ENCODE data around the gene KATNA1. TPM values are rescaled to one million over a fixed set of nuclear protein-coding genes. Genes with fewer than 3 reads are reported as not detected.

The KATNA1 gene
- total RNA-seq, 4 donors from 2014 or later = 11.7 to 27.5 (median 15.6) TPM

- WGBS, 2 donors = 31 to 65% methylated on average over 4 of the region's 4 CpGs
- no peak for DNase-seq
- Histone ChIP-seq H3K4me3 (no peak overlapping the region), H3K9me3 (no peaks in the 10 kb centered on the region), H3K27ac (peak overlapping the region in 1 of 4 donors; percentile 33), H3K27me3 (no peaks in the 10 kb centered on the region), H3K4me1 (peaks cover 4 to 18% (median 6%) of the 10 kb centered on the region in 3 donors), H3K36me3 (peaks cover 0 to 41% (median 0%) of the 10 kb centered on the region in 3 donors)
- intact Hi-C loops (cut with DNase I) = no loop called here
- TF ChIP-seq POLR2A (IDR thresholded peaks at IDR 0.05) = no peak
- no peak for TF ChIP-seq CTCF (IDR thresholded peaks at IDR 0.05)
Measured at GRCh38 chr6:149614337-149614736, 34.2 kb downstream of the KATNA1 start.

GRCh38 chr6:149608381-149608982, 40.0 kb downstream of the KATNA1 start:
- intact Hi-C loops (cut with DNase I) = no loop called here
- Histone ChIP-seq H3K27ac (no peak overlapping the region), H3K27me3 (no peaks in the 10 kb centered on the region), H3K4me1 (peaks cover 0 to 16% (median 0%) of the 10 kb centered on the region in 3 donors), H3K4me3 (no peak overlapping the region), H3K9me3 (no peaks in the 10 kb centered on the region), H3K36me3 (peaks cover 0 to 17% (median 0%) of the 10 kb centered on the region in 3 donors)
- no peak for DNase-seq
- no peak for TF ChIP-seq POLR2A (IDR thresholded peaks at IDR 0.05)
- no peak for TF ChIP-seq CTCF (IDR thresholded peaks at IDR 0.05)
- 61 to 100% methylated on average over 1 to 5 of the region's 7 CpGs for WGBS, 2 donors

GRCh38 chr6:149600508-149600907, 48.0 kb downstream of the KATNA1 start:
- 92 to 100% methylated on average over 3 to 4 of the region's 4 CpGs for WGBS, 2 donors
- Histone ChIP-seq H3K4me1 (no peaks in the 10 kb centered on the region), H3K36me3 (peaks cover 0 to 86% (median 0%) of the 10 kb centered on the region in 3 donors), H3K27ac (no peak overlapping the region), H3K4me3 (no peak overlapping the region), H3K27me3 (no peaks in the 10 kb centered on the region), H3K9me3 (no peaks in the 10 kb centered on the region)
- TF ChIP-seq CTCF (IDR thresholded peaks at IDR 0.05) = no peak
- no peak for TF ChIP-seq POLR2A (IDR thresholded peaks at IDR 0.05)
- intact Hi-C loops (cut with DNase I) = no loop called here
- no peak for DNase-seq

GRCh38 chr6:149593408-149593807, 55.1 kb downstream of the KATNA1 start:
- Histone ChIP-seq H3K4me3 (no peak overlapping the region), H3K9me3 (no peaks in the 10 kb centered on the region), H3K36me3 (peaks cover 0 to 100% (median 16%) of the 10 kb centered on the region in 3 donors), H3K27me3 (no peaks in the 10 kb centered on the region), H3K4me1 (no peaks in the 10 kb centered on the region), H3K27ac (no peak overlapping the region)
- intact Hi-C loops (cut with DNase I) = no loop called here
- 96 to 100% methylated on average over 1 of the region's 1 CpG for WGBS, 2 donors
- TF ChIP-seq POLR2A (IDR thresholded peaks at IDR 0.05) (no peak), CTCF (IDR thresholded peaks at IDR 0.05) (no peak)
- DNase-seq = no peak

GRCh38 chr6:149592983-149593382, 55.5 kb downstream of the KATNA1 start:
- intact Hi-C loops (cut with DNase I) = no loop called here
- DNase-seq = no peak
- Histone ChIP-seq H3K4me3 (no peak overlapping the region), H3K27ac (no peak overlapping the region), H3K27me3 (no peaks in the 10 kb centered on the region), H3K9me3 (no peaks in the 10 kb centered on the region), H3K4me1 (no peaks in the 10 kb centered on the region), H3K36me3 (peaks cover 0 to 100% (median 16%) of the 10 kb centered on the region in 3 donors)
- 100% methylated on average over 1 to 2 of the region's 2 CpGs for WGBS, 2 donors
- TF ChIP-seq CTCF (IDR thresholded peaks at IDR 0.05) (no peak), POLR2A (IDR thresholded peaks at IDR 0.05) (no peak)

Measured in esophagus squamous epithelium (tissue), 5 donors.